ENCODE measurements around the gene MILR1. TPM values are rescaled to one million over a fixed set of nuclear protein-coding genes. Genes with fewer than 3 reads are reported as not detected.

The MILR1 gene, protein sequence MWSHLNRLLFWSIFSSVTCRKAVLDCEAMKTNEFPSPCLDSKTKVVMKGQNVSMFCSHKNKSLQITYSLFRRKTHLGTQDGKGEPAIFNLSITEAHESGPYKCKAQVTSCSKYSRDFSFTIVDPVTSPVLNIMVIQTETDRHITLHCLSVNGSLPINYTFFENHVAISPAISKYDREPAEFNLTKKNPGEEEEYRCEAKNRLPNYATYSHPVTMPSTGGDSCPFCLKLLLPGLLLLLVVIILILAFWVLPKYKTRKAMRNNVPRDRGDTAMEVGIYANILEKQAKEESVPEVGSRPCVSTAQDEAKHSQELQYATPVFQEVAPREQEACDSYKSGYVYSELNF
- 0.87 to 1.9 TPM (median 1.6 TPM) in 5 replicates for total RNA-seq (2022; extraction: Qiagen RNA extraction; ENCODE audit: low read depth)

DNA sequence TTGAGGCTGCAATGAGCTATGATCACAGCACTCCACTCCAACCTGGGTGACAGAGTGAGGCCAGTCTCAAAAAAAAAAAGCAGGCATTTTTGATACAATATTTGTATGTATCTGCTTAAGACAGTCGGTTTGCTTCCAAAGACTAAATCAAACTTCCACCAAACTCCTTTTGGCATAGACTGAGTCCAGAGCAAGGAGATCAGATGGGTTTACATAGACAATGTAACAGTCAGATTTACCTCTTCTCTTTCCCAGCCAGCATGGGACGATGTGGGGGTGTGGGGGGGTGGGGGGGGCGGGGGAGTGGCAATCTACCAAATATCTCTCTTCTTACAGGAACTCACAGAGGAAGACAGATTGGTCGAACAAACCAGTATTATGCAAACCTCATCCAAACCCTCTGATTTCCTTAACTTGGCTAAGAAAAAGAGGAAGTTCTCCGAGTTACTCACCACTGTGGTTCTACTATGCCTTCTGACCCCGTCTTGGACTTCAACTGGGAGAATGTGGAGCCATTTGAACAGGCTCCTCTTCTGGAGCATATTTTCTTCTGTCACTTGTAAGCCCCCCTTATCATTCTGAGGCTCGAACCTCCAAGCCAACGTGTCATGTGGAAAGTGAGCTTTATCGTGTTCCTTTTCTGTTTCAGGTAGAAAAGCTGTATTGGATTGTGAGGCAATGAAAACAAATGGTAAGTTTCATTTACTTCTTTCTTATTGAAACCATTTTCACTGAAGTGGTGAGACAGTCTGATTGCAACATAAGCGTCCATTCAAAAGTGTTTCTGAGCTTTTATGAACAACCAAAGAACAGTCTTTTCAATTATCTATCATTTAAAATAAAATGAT lies at the start of gene MILR1:
Gene MILR1, plus strand, starts transcription at position 451 of the 848 bp plus-strand sequence. Its CDS starts 54 bp downstream, at position 505.

GRCh38 chr17:64496786-64497564 lies 48.1 kb downstream of the MILR1 start, which contains the start of gene POLG2:
Gene POLG2, minus strand, starts transcription at chr17:64497054. Its CDS starts 86 bp downstream, at chr17:64496968.

DNA sequence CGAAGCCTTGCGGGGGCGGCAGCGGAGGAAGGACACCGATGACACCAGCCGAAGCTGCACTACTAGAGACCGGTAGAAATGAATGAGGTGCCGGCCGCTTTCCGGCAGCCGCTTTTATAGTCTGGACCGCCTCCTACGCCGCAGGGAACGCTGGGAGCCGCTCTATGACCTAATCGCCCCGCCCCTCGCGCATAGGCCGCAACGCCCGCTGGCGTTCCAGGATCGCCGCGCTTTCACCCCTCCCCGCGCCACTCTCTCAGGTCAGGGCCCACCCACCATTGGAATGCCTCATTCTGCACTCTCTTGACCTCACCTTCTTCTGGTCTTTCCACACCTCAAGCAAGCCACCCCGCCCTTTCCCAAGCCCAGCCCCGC lies 57.3 kb downstream of the MILR1 start, which contains the start of gene DDX5:
Gene DDX5, minus strand, starts transcription at position 89 of the 375 bp plus-strand sequence. CDS start 170 bp downstream, outside the sequence.

GRCh38 chr17:64506576-64507412 lies 57.9 kb downstream of the MILR1 start, which contains the start of gene CEP95:
Gene CEP95, plus strand, starts transcription at chr17:64506977. Its CDS starts 121 bp downstream, at chr17:64507098.

Other genes starting within 250 kb of the MILR1 start
- 10.4 to 13.3 TPM (median 12.1 TPM) in 5 replicates for gene TEX2, start 185.9 kb upstream of the MILR1 start, total RNA-seq (2022; extraction: Qiagen RNA extraction; ENCODE audit: low read depth)
- 0.06 to 0.37 TPM (median 0.12 TPM) in 5 replicates for gene PECAM1, start 58.3 kb upstream of the MILR1 start, total RNA-seq (2022; extraction: Qiagen RNA extraction; ENCODE audit: low read depth)
- 15.9 to 19.6 TPM (median 18.5 TPM) in 5 replicates for gene POLG2, start 47.9 kb downstream of the MILR1 start, total RNA-seq (2022; extraction: Qiagen RNA extraction; ENCODE audit: low read depth)
- 601 to 968 TPM (median 651 TPM) in 5 replicates for gene DDX5, start 57.2 kb downstream of the MILR1 start, total RNA-seq (2022; extraction: Qiagen RNA extraction; ENCODE audit: low read depth)
- 30.2 to 32.7 TPM (median 32.1 TPM) in 5 replicates for gene CEP95, start 57.9 kb downstream of the MILR1 start, total RNA-seq (2022; extraction: Qiagen RNA extraction; ENCODE audit: low read depth)
- gene SMURF2, start 213.2 kb downstream of the MILR1 start, total RNA-seq (2022; extraction: Qiagen RNA extraction; ENCODE audit: low read depth) = 21.8 to 32.4 TPM (median 30.1 TPM) in 5 replicates